GM23248 (cell line): Measurements from ENCODE around the gene OCEL1. TPM values are rescaled to one million over a fixed set of nuclear protein-coding genes. Genes with fewer than 3 reads are reported as not detected.

Experiments
- DNase-seq: peaks from one replicate; pipeline ENCODE4 v3.0.0-alpha.2; 2015
- H2AFZ ChIP-seq: fragments of 200-600 bp; sonication (generic); 2 replicates; pipeline ENCODE4 v1.6.1; 2016; ENCODE audit warnings: antibody characterized with exemption
- H3F3A ChIP-seq: fragments of 200-600 bp; sonication (generic); 2 replicates; pipeline ENCODE4 v1.6.1; 2016; ENCODE audit warnings: mild to moderate bottlenecking, antibody characterized with exemption, mixed run types; ENCODE audit not compliant: insufficient read depth
- H3K27ac ChIP-seq: fragments of 200-600 bp; sonication (generic); 2 replicates; pipeline ENCODE4 v1.5.1; 2016; ENCODE audit warnings: mild to moderate bottlenecking
- H3K27me3 ChIP-seq: fragments of 200-600 bp; sonication (generic); replicated peaks from 2 replicates; pipeline ENCODE4 v1.6.1; 2016; ENCODE audit warnings: mild to moderate bottlenecking; ENCODE audit not compliant: insufficient read depth
- H3K36me3 ChIP-seq: fragments of 200-600 bp; sonication (generic); 2 replicates; pipeline ENCODE4 v1.6.1; 2016; ENCODE audit warnings: low read depth, mild to moderate bottlenecking
- H3K4me1 ChIP-seq: fragments of 200-600 bp; sonication (generic); 2 replicates; pipeline ENCODE4 v1.6.1; 2016; ENCODE audit warnings: mild to moderate bottlenecking; ENCODE audit not compliant: insufficient read depth
- H3K4me2 ChIP-seq: fragments of 200-600 bp; sonication (generic); one replicate; pipeline ENCODE4 v1.6.1; 2016; ENCODE audit warnings: mild to moderate bottlenecking; ENCODE audit not compliant: unreplicated experiment
- H3K4me3 ChIP-seq: fragments of 200-600 bp; sonication (generic); 2 replicates; pipeline ENCODE4 v1.5.1; 2016; ENCODE audit warnings: mild to moderate bottlenecking
- H3K79me2 ChIP-seq: fragments of 200-600 bp; sonication (generic); 2 replicates; pipeline ENCODE4 v1.6.1; 2016; ENCODE audit warnings: mild to moderate bottlenecking; ENCODE audit not compliant: insufficient read depth
- H3K9ac ChIP-seq: fragments of 200-600 bp; sonication (generic); 2 replicates; pipeline ENCODE4 v1.6.1; 2016; ENCODE audit warnings: mild to moderate bottlenecking
- H3K9me2 ChIP-seq: fragments of 200-600 bp; sonication (generic); 2 replicates; pipeline ENCODE4 v1.6.1; 2016; ENCODE audit warnings: mixed run types, mild to moderate bottlenecking, moderate library complexity; ENCODE audit not compliant: insufficient read depth
- H3K9me3 ChIP-seq: fragments of 200-600 bp; sonication (generic); one replicate; pipeline ENCODE4 v1.6.1; 2017; ENCODE audit warnings: low read depth
- H4K20me1 ChIP-seq: fragments of 200-600 bp; sonication (generic); 2 replicates; pipeline ENCODE4 v1.6.0; 2016; ENCODE audit not compliant: insufficient read depth
- EZH2 ChIP-seq: fragments of 200-600 bp; sonication (generic); IDR thresholded peaks from 2 replicates; pipeline ENCODE4 v1.6.1; 2018; ENCODE audit warnings: antibody characterized with exemption, mild to moderate bottlenecking; ENCODE audit not compliant: insufficient read depth, poor library complexity, severe bottlenecking
- EZH2phosphoT487 ChIP-seq: fragments of 200-600 bp; sonication (generic); IDR thresholded peaks from 2 replicates; pipeline ENCODE4 v1.6.1; 2018; ENCODE audit warnings: antibody characterized with exemption, moderate library complexity, mild to moderate bottlenecking, low read depth; ENCODE audit not compliant: insufficient read depth
- WGBS, 2 experiments: methylation state at CpG; one replicate each; pipeline ENCODE4 v1.1.6; 2015 to 2017; ENCODE audit warnings: low lambda C conversion rate in 2 of 2, low coverage in 1 of 2; ENCODE audit errors: missing lambda C conversion rate in 2 of 2; 5-methylcytosine and 5-hydroxymethylcytosine counted together
- in situ Hi-C: fragments of 300-500 bp; cut with MboI; formaldehyde crosslinking; loops from 2 replicates; pipeline ENCODE4 v1.15.0; 2020
- polyA plus RNA-seq: library from polyadenylated mRNA; unstranded; fragments of >200 nt; fragmentation: Nextera tagmentation; extraction: Ambion mirVana; gene quantifications from 2 replicates; pipeline ENCODE4 v1.2.1, GENCODE V29; 2016
- total RNA-seq: library from RNA; depleted of rRNA; stranded (reverse); fragments of >200 nt; shearing (Covaris generic); gene quantifications from 2 replicates; pipeline ENCODE4 v1.2.3, GENCODE V29; 2014

OCEL1 gene
- total and polyA plus RNA-seq, 2 experiments from 2014 or later = 1.8 to 17.1 TPM

- H3K9ac ChIP-seq = no peak overlapping the region
- no peaks in the 10 kb centered on the region for H3F3A ChIP-seq
- DNase-seq = no peak
- no peaks in the 10 kb centered on the region for H3K4me1 ChIP-seq
- TF ChIP-seq EZH2phosphoT487 (no peak), EZH2 (no peak)
- H3K9me2 ChIP-seq = no peaks in the 10 kb centered on the region
- H3K79me2 ChIP-seq = no peaks in the 10 kb centered on the region
- H3K27me3 ChIP-seq = no peaks in the 10 kb centered on the region
- H3K27ac ChIP-seq = no peak overlapping the region
- 55 to 61% methylated on average over 3 of the region's 3 CpGs for WGBS, 2 experiments
- H3K4me3 ChIP-seq = no peak overlapping the region
- no peaks in the 10 kb centered on the region for H3K9me3 ChIP-seq
- no peaks in the 10 kb centered on the region for H4K20me1 ChIP-seq
- no peaks in the 10 kb centered on the region for H3K36me3 ChIP-seq
- H3K4me2 ChIP-seq = no peak overlapping the region
- in situ Hi-C loops = no loop called here
- no peak overlapping the region for H2AFZ ChIP-seq
Observed at GRCh38 chr19:17256130-17256529, 30.1 kb downstream of the OCEL1 start.

DNA sequence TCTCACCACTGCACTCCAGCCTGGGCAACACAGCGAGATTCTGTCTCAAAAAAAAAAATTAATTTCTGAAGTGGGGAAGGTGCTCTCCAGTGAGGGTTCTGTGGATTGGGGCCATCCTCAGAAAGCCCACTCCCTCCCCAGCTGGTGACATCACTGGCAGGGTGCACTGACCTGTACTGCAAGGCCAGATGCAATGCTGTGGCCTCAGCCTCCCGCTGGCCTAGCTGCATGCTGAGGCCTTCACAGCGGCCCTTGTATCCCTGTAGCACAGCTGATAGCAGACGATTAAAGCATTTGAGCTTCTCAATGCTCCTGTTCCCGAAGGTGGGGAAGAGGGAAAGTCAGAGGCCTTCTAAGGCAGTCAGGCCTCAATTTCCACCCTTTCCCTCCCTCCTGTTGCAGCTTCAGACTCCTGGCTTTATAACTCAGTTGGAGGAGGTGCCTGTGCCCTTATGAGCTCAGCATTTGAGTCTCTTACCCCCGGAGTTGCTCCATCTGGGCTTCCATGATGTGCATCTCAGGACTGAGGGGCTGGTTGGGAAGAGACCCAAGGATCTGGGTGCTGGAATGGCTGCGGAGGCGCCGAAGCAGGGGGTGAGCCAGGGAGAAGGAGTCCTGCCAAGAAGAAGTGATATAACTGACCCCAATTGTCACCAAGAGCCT is 33.2 kb downstream of the OCEL1 start:
- H3K27me3 ChIP-seq = no peaks in the 10 kb centered on the region
- H3F3A ChIP-seq = no peaks in the 10 kb centered on the region
- H3K4me2 ChIP-seq = no peak overlapping the region
- no peaks in the 10 kb centered on the region for H3K79me2 ChIP-seq
- H3K9me2 ChIP-seq = no peaks in the 10 kb centered on the region
- H2AFZ ChIP-seq = no peak overlapping the region
- DNase-seq = peak; percentile 45
- TF ChIP-seq EZH2 = no peak
- no peak for TF ChIP-seq EZH2phosphoT487
- H3K4me1 ChIP-seq = no peaks in the 10 kb centered on the region
- no peaks in the 10 kb centered on the region for H3K36me3 ChIP-seq
- H3K4me3 ChIP-seq = no peak overlapping the region
- no peaks in the 10 kb centered on the region for H3K9me3 ChIP-seq
- no peak overlapping the region for H3K9ac ChIP-seq
- in situ Hi-C loops = no loop called here
- H3K27ac ChIP-seq = no peak overlapping the region
- H4K20me1 ChIP-seq = no peaks in the 10 kb centered on the region
- WGBS, 2 experiments = 62 to 70% methylated on average over 9 of the region's 9 CpGs

- Histone ChIP-seq H3K27me3 (no peaks in the 10 kb centered on the region), H3K36me3 (no peaks in the 10 kb centered on the region), H3K9ac (no peak overlapping the region), H2AFZ (no peak overlapping the region), H3K9me2 (no peaks in the 10 kb centered on the region), H3K4me1 (no peaks in the 10 kb centered on the region), H3K9me3 (no peaks in the 10 kb centered on the region), H4K20me1 (no peaks in the 10 kb centered on the region), H3K27ac (no peak overlapping the region), H3K4me2 (no peak overlapping the region), H3K79me2 (no peaks in the 10 kb centered on the region), H3F3A (no peaks in the 10 kb centered on the region), H3K4me3 (no peak overlapping the region)
- in situ Hi-C loops = no loop called here
- WGBS, 2 experiments = 7 to 31% methylated on average over 1 of the region's 1 CpG
- DNase-seq = no peak
- TF ChIP-seq EZH2 (no peak), EZH2phosphoT487 (no peak)
Observed at GRCh38 chr19:17259934-17260333, 33.9 kb downstream of the OCEL1 start.

- Histone ChIP-seq H2AFZ (no peak overlapping the region), H3K4me1 (no peaks in the 10 kb centered on the region), H3K4me2 (no peak overlapping the region), H4K20me1 (no peaks in the 10 kb centered on the region), H3K36me3 (no peaks in the 10 kb centered on the region), H3K27me3 (no peaks in the 10 kb centered on the region), H3K4me3 (no peak overlapping the region), H3K79me2 (no peaks in the 10 kb centered on the region), H3K9ac (no peak overlapping the region), H3K9me3 (no peaks in the 10 kb centered on the region), H3F3A (no peaks in the 10 kb centered on the region), H3K9me2 (no peaks in the 10 kb centered on the region), H3K27ac (no peak overlapping the region)
- TF ChIP-seq EZH2phosphoT487 = no peak
- DNase-seq = peak; percentile 77
- WGBS, 2 experiments = 12% methylated on average over 15 of the region's 15 CpGs
- in situ Hi-C loops = no loop called here
Observed at GRCh38 chr19:17260842-17261325, 34.9 kb downstream of the OCEL1 start.

DNA sequence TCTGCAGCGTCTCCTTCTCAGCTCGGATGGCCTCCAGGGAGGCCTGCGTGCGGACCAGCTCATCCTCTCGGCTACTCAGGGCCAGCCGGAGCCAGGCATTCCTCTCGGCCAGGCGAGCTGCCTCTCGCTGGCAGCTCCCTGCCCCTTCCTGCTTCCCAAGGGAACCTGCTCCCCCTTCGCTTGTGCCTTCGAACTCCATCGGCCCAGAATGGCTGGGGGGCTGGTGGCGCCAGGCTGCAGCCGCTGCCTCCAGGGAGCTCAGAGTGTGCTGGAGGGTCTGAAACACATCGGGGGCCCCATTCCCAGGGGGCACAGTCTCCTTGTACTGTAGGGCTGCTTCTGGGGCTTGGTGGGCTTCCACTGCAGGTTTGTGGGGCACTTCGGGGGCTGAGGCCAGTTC is 36.5 kb downstream of the OCEL1 start:
- 52 to 57% methylated on average over 16 of the region's 16 CpGs for WGBS, 2 experiments
- no peaks in the 10 kb centered on the region for H3K36me3 ChIP-seq
- H4K20me1 ChIP-seq = no peaks in the 10 kb centered on the region
- H3K27me3 ChIP-seq = no peaks in the 10 kb centered on the region
- H3K79me2 ChIP-seq = peaks cover 2% of the 10 kb centered on the region; the same call in 1 of the 2 replicates
- no peak overlapping the region for H2AFZ ChIP-seq
- H3K9me3 ChIP-seq = no peaks in the 10 kb centered on the region
- in situ Hi-C loops = no loop called here
- H3K4me2 ChIP-seq = no peak overlapping the region
- no peaks in the 10 kb centered on the region for H3K9me2 ChIP-seq
- H3K9ac ChIP-seq = no peak overlapping the region
- no peak for TF ChIP-seq EZH2phosphoT487
- no peak for TF ChIP-seq EZH2
- H3F3A ChIP-seq = peaks cover 1% of the 10 kb centered on the region
- DNase-seq = no peak
- H3K4me1 ChIP-seq = no peaks in the 10 kb centered on the region
- no peak overlapping the region for H3K4me3 ChIP-seq
- H3K27ac ChIP-seq = no peak overlapping the region
